Measurements from ENCODE around the gene SPATA3.
"Not testable (repeated sequence)": the region's sequence is repeated elsewhere in the genome, so short reads cannot be mapped to it uniquely, and the experiment has no call there.

The SPATA3 gene

GRCh38 chr2:230964136-230964730 lies 31.7 kb upstream of the SPATA3 start:
- Mint-ChIP-seq H3K4me3 (no peak overlapping the region), H3K4me1 (peaks cover 11% of the 10 kb centered on the region), H3K36me3 (ENCODE audit: low read depth) (no peaks in the 10 kb centered on the region), H3K27me3 (ENCODE audit: low read depth, poor library complexity) (no peaks in the 10 kb centered on the region), H3K9me3 (peaks cover 30% of the 10 kb centered on the region), H3K27ac (no peak overlapping the region)
- no peak for TF ChIP-seq CTCF (IDR thresholded peaks at IDR 0.05)
- DNase-seq, result no peak

- H3K36me3 Mint-ChIP-seq (ENCODE audit: low read depth), result no peaks in the 10 kb centered on the region
- no peak for DNase-seq
- H3K27ac Mint-ChIP-seq, result no peak overlapping the region
- no peak overlapping the region for H3K4me3 Mint-ChIP-seq
- H3K4me1 Mint-ChIP-seq, result peaks cover 11% of the 10 kb centered on the region
- H3K9me3 Mint-ChIP-seq, result peaks cover 13% of the 10 kb centered on the region
- no peak for TF ChIP-seq CTCF (IDR thresholded peaks at IDR 0.05)
- no peaks in the 10 kb centered on the region for H3K27me3 Mint-ChIP-seq (ENCODE audit: low read depth, poor library complexity)
Measured at GRCh38 chr2:230967113-230967512, 28.8 kb upstream of the SPATA3 start.

GRCh38 chr2:230968314-230968713 lies 27.6 kb upstream of the SPATA3 start:
- DNase-seq; H3K4me1 Mint-ChIP-seq; H3K9me3 Mint-ChIP-seq; H3K36me3 Mint-ChIP-seq (ENCODE audit: low read depth); H3K27me3 Mint-ChIP-seq (ENCODE audit: low read depth, poor library complexity); H3K27ac Mint-ChIP-seq; H3K4me3 Mint-ChIP-seq: not testable (repeated sequence)

GRCh38 chr2:230968921-230969658 lies 26.8 kb upstream of the SPATA3 start:
- H3K27ac Mint-ChIP-seq, result peak overlapping the region; percentile 30
- DNase-seq, result no peak
- H3K9me3 Mint-ChIP-seq, result no peaks in the 10 kb centered on the region
- no peaks in the 10 kb centered on the region for H3K27me3 Mint-ChIP-seq (ENCODE audit: low read depth, poor library complexity)
- H3K36me3 Mint-ChIP-seq (ENCODE audit: low read depth), result no peaks in the 10 kb centered on the region
- H3K4me3 Mint-ChIP-seq, result no peak overlapping the region
- no peaks in the 10 kb centered on the region for H3K4me1 Mint-ChIP-seq
- TF ChIP-seq CTCF (IDR thresholded peaks at IDR 0.05), result no peak

GRCh38 chr2:230969659-230970015 lies 26.3 kb upstream of the SPATA3 start:
- Mint-ChIP-seq H3K27me3 (ENCODE audit: low read depth, poor library complexity) (no peaks in the 10 kb centered on the region), H3K36me3 (ENCODE audit: low read depth) (peaks cover 2% of the 10 kb centered on the region), H3K9me3 (no peaks in the 10 kb centered on the region), H3K27ac (no peak overlapping the region), H3K4me3 (no peak overlapping the region), H3K4me1 (no peaks in the 10 kb centered on the region)
- TF ChIP-seq CTCF (IDR thresholded peaks at IDR 0.05), result no peak
- DNase-seq, result no peak

GRCh38 chr2:230972046-230972445 lies 23.9 kb upstream of the SPATA3 start:
- Mint-ChIP-seq H3K9me3 (no peaks in the 10 kb centered on the region), H3K36me3 (ENCODE audit: low read depth) (peaks cover 3% of the 10 kb centered on the region), H3K4me1 (peaks cover 13% of the 10 kb centered on the region), H3K4me3 (no peak overlapping the region), H3K27me3 (ENCODE audit: low read depth, poor library complexity) (peaks cover 4% of the 10 kb centered on the region), H3K27ac (no peak overlapping the region)
- no peak for TF ChIP-seq CTCF (IDR thresholded peaks at IDR 0.05)
- DNase-seq, result no peak

Measured in nephron progenitor cell (in vitro differentiated cells).